Bronchial epithelial cell (primary cell): ENCODE data around the gene PTPRD. TPM values are rescaled to one million over a fixed set of nuclear protein-coding genes. Genes with fewer than 3 reads are reported as not detected.

Source experiments
- DNase-seq: peaks from one replicate; pipeline ENCODE4 v3.0.0-alpha.2; 2010; ENCODE audit warnings: low read depth
- FAIRE-seq: peaks from 2 replicates; lab custom pipeline; 2011; peaks lifted over from hg19 to GRCh38; lab: Jason Lieb, UNC
- H3K27me3 ChIP-seq: 2 replicates; pipeline ENCODE4 v1.5.1; 2011; ENCODE audit warnings: low read length; ENCODE audit not compliant: control insufficient read depth, insufficient read depth
- H3K36me3 ChIP-seq: 2 replicates; pipeline ENCODE4 v1.5.1; 2011; ENCODE audit warnings: low read length; ENCODE audit not compliant: control insufficient read depth, insufficient read depth
- H3K4me3 ChIP-seq: 2 replicates; pipeline ENCODE4 v1.5.1; 2011; ENCODE audit warnings: mild to moderate bottlenecking, low read depth, low read length, control low read depth
- total RNA-seq: library from RNA; depleted of rRNA; stranded (reverse); fragments of >200 nt; gene quantifications from 2 replicates; pipeline ENCODE4 v1.2.1, GENCODE V29; 2014
- TF ChIP-seq, protein P1 (sequence below): IDR thresholded peaks from 2 replicates; pipeline ENCODE4 v1.5.1; 2011; ENCODE audit warnings: mild to moderate bottlenecking, moderate library complexity, low read length, control low read depth, inconsistent platforms; ENCODE audit not compliant: insufficient read depth, severe bottlenecking

The PTPRD gene
- total RNA-seq, 1 donor from 2014 or later = 2.9 TPM

DNA sequence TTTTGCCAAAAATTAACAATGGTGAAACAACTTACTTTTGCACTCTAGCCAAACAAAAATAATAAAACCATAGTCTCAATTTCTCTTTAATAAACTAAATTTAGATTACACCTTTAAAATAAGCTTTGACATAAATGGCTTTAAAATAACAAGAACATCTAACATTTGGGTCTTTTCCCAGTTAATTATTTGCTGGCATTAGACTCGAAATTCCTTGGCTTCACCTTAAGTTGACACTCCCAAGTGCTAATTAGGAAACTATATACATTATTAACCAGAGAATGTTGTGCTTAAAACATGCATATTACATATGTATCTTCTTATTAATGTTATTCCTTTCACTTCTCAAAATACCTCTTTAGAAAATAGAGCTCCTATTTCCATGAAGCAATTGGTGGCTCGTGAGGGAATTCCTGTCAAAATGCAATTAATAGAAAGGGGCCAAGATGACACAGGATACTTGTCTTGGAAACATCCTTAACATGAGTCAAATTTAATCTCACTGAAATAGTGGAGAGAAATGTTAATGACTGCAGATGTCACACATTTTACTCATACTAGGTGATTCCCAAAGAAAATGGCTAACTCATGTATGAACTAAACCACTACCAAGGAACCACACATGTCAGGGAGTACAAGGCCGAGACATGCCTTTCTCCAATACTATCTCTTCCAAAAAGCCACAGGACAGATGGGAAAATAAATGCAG lies 1880.3 kb downstream of the PTPRD start:
- no peak for FAIRE-seq
- no peak overlapping the region for H3K4me3 ChIP-seq
- TF ChIP-seq, protein P1, sequence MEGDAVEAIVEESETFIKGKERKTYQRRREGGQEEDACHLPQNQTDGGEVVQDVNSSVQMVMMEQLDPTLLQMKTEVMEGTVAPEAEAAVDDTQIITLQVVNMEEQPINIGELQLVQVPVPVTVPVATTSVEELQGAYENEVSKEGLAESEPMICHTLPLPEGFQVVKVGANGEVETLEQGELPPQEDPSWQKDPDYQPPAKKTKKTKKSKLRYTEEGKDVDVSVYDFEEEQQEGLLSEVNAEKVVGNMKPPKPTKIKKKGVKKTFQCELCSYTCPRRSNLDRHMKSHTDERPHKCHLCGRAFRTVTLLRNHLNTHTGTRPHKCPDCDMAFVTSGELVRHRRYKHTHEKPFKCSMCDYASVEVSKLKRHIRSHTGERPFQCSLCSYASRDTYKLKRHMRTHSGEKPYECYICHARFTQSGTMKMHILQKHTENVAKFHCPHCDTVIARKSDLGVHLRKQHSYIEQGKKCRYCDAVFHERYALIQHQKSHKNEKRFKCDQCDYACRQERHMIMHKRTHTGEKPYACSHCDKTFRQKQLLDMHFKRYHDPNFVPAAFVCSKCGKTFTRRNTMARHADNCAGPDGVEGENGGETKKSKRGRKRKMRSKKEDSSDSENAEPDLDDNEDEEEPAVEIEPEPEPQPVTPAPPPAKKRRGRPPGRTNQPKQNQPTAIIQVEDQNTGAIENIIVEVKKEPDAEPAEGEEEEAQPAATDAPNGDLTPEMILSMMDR = no peak
- no peaks in the 10 kb centered on the region for H3K27me3 ChIP-seq
- no peaks in the 10 kb centered on the region for H3K36me3 ChIP-seq
- peak; percentile 9 for DNase-seq

DNA sequence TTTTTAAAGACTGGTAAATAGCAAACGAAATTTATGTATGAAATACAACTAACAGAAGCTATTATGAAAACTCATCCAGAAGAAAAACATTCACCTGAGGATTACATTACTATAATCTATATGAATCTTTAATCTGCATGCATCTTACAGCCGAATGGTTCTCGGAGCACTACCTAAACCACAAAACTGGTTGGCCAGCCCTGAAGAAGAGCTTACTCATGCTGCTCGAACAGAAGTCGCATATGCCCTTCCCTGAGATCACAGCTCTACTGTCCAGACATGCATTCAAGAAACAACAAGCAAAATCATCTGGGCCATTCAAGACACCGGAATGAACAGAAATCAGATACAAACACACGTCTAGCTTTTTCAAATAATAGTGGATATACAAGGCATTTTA lies 1882.2 kb downstream of the PTPRD start:
- no peak for DNase-seq
- FAIRE-seq = no peak
- Histone ChIP-seq H3K36me3 (no peaks in the 10 kb centered on the region), H3K4me3 (no peak overlapping the region), H3K27me3 (no peaks in the 10 kb centered on the region)
- TF ChIP-seq, protein P1 = no peak

DNA sequence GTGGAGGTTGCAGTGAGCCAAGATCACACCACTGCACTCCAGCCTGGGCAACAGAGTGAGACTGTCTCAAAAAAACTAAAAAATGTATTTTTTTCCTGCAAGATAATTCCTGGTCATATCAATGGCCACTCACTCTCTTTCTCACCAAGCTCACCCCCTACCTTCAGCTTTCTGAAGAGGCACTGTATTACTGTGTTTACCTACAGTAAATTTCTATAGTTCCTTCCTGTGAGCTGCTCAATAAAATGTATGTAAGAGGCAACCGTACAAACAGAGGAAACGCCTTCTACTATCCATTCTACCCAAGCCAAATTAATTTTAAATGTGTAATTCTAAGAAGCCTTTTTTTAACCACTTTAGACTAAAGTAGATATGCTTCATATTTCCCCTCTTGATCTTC lies 1883.9 kb downstream of the PTPRD start:
- DNase-seq = no peak
- TF ChIP-seq, protein P1 = no peak
- H3K36me3 ChIP-seq = no peaks in the 10 kb centered on the region
- H3K27me3 ChIP-seq = no peaks in the 10 kb centered on the region
- no peak overlapping the region for H3K4me3 ChIP-seq
- FAIRE-seq = no peak

DNA sequence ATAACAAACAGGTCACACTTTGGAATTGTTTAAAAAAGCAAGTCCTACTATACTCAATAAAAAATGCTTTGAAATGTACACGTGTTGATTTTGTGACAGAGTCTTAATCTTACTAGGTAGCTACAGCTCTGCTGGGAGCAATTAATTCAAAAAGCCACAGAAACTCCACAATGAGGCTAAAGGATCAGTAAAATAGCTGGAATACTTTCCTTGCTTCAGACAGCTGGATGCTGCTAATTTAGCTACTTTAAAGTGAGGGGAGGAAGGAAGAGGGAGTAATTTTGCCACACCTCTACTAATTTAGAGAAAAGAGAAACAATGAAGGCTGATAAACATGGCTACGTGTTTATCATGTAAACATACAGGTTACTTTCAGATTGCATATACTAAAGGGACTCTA lies 1885.6 kb downstream of the PTPRD start:
- Histone ChIP-seq H3K36me3 (no peaks in the 10 kb centered on the region), H3K27me3 (no peaks in the 10 kb centered on the region), H3K4me3 (no peak overlapping the region)
- FAIRE-seq (no peak), DNase-seq (no peak)
- TF ChIP-seq, protein P1 = no peak

DNA sequence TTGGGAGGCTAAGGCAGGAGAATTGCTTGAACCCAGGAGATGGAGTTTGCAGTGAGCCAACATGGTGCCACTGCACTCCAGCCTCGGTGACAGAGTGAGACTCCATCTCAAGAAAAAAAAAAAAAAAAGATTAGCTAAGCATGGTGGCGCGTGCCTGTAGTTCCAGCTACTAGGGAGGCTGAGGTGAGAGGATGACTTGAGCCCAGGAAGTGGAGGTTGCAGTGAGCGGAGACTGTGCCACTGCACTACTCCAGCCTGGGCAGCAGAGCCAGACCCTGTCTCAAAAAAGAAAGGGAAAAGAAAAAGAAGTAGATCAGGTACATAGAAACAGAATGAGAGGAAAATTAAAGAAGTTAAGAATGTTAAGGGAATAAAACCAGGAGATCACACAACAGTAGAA lies 1886.1 kb downstream of the PTPRD start:
- Histone ChIP-seq H3K4me3 (no peak overlapping the region), H3K36me3 (no peaks in the 10 kb centered on the region), H3K27me3 (no peaks in the 10 kb centered on the region)
- FAIRE-seq (no peak), DNase-seq (no peak)
- TF ChIP-seq, protein P1 = no peak

DNA sequence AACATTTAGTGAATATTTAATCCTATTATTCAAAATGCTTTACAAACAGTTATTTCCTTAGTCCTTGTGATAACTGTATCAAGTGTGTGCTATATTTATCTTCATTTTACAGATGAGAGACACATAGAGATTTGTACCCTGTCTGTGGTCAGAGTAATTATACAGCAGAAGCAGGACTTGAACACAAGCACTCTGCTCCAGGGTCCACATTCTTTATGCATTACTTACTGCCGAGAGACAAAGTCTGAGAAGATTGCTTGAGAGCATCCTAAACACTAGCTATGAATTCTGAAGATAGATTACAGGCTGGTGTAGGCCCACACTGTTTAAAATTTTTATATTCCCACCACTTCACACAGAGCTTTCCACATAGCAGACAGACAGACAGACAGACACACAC lies 1887.2 kb downstream of the PTPRD start:
- H3K36me3 ChIP-seq = no peaks in the 10 kb centered on the region
- H3K27me3 ChIP-seq = no peaks in the 10 kb centered on the region
- TF ChIP-seq, protein P1 = no peak
- no peak overlapping the region for H3K4me3 ChIP-seq
- FAIRE-seq = no peak
- no peak for DNase-seq
